ENCODE results near the gene SLC31A1. TPM values are rescaled to one million over a fixed set of nuclear protein-coding genes. Genes with fewer than 3 reads are reported as not detected.
A peak's percentile ranks its signal among the peaks of the same experiment; 100 is the strongest.
"Not testable (repeated sequence)": the region's sequence is repeated elsewhere in the genome, so short reads cannot be mapped to it uniquely, and the experiment has no call there.

Gene SLC31A1
- total RNA-seq, 3 donors from 2014 or later (not counting 1 experiment from before 2014, with no cell fraction given) = 7.9 to 27.8 (median 11.8) TPM

GRCh38 chr9:113293285-113293878, 72.0 kb downstream of the SLC31A1 start:
- intact Hi-C loops (cut with micrococcal nuclease) = loop anchor here (10.0 kb wide), 1 partner anchor 51 kb away; the partner anchor contains the start of genes BSPRY and WDR31
- no peak for ATAC-seq
- Histone ChIP-seq H3K36me3 (ENCODE audit: control insufficient read depth, insufficient read depth, low read length) (peaks cover 44% of the 10 kb centered on the region), H3K27ac (ENCODE audit: low read length) (no peak overlapping the region), H3K27me3 (ENCODE audit: control insufficient read depth, insufficient read depth, low read length) (no peaks in the 10 kb centered on the region), H3K4me1 (ENCODE audit: control insufficient read depth, insufficient read depth, low read length) (no peaks in the 10 kb centered on the region), H3K4me3 (ENCODE audit: low read length) (no peak overlapping the region), H3K9me3 (ENCODE audit: control insufficient read depth, insufficient read depth, low read length) (no peaks in the 10 kb centered on the region)
- Mint-ChIP-seq H3K4me3 (no peak overlapping the region), H3K9me3 (no peaks in the 10 kb centered on the region), H3K36me3 (peaks cover 14% of the 10 kb centered on the region), H3K27me3 (ENCODE audit: low read depth in 2 of 2) (no peaks in the 10 kb centered on the region), H3K27ac (peak overlapping the region in 1 of 2 donors; percentile 29), H3K4me1 (no peaks in the 10 kb centered on the region)
- DNase-seq = no peak
- WGBS (ENCODE audit: insufficient coverage) = 81% methylated on average over 7 of the region's 7 CpGs
- TF ChIP-seq CTCF (IDR thresholded peaks at IDR 0.05) = no peak

GRCh38 chr9:113296247-113296646, 74.9 kb downstream of the SLC31A1 start:
- not testable (repeated sequence) for H3K9me3 ChIP-seq (ENCODE audit: control insufficient read depth, insufficient read depth, low read length); H3K4me3 Mint-ChIP-seq; H3K9me3 Mint-ChIP-seq; ATAC-seq; DNase-seq; H3K4me3 ChIP-seq (ENCODE audit: low read length); H3K4me1 ChIP-seq (ENCODE audit: control insufficient read depth, insufficient read depth, low read length); H3K36me3 Mint-ChIP-seq; H3K27ac ChIP-seq (ENCODE audit: low read length); H3K4me1 Mint-ChIP-seq; H3K27ac Mint-ChIP-seq; H3K27me3 ChIP-seq (ENCODE audit: control insufficient read depth, insufficient read depth, low read length)
- intact Hi-C loops (cut with micrococcal nuclease) = loop anchor here (10.0 kb wide), 1 partner anchor 49 kb away; the partner anchor contains the start of genes BSPRY and WDR31
- peaks cover 4 to 18% of the 10 kb centered on the region in 2 donors for H3K27me3 Mint-ChIP-seq (ENCODE audit: low read depth in 2 of 2)
- 91% methylated on average over 7 of the region's 8 CpGs for WGBS (ENCODE audit: insufficient coverage)
- H3K36me3 ChIP-seq (ENCODE audit: control insufficient read depth, insufficient read depth, low read length) = peaks cover 17% of the 10 kb centered on the region

DNA sequence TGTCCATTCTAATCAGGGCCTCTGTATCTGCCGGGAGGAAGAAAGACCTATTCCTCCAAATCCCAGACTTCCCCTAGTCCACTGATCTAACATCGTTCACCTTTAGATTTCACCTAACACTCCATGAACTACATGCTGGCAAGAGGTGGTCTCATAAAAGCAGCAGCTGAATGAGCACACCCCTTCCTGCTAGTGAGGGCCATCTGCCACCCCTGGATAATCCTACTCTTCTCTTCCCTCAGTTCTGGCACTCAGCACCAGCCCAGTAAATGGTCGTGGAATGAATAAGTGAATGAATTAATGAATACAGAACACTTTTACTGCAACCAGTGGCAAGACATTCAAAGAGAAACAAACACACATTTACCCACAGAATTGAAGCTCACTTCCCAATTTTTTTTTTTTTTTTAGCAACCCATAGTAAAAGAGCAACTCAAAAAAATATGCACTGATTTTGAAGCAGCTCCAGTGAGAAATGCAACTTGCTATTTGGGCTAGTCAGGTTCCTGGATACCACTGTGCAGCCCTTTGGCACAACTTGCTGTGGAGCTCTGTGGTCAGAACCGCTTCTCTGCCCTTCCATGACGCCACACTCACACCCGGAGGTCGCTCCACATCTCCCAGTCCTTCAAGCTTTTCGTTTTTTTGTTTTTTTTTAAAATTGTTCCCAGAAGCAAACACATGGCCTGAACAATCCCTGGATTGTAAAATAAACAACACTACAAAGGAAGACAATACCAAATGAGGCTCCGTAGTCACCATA, 75.6 kb downstream of the SLC31A1 start:
- Histone ChIP-seq H3K9me3 (ENCODE audit: control insufficient read depth, insufficient read depth, low read length) (no peaks in the 10 kb centered on the region), H3K27ac (ENCODE audit: low read length) (no peak overlapping the region), H3K4me3 (ENCODE audit: low read length) (no peak overlapping the region), H3K27me3 (ENCODE audit: control insufficient read depth, insufficient read depth, low read length) (no peaks in the 10 kb centered on the region), H3K4me1 (ENCODE audit: control insufficient read depth, insufficient read depth, low read length) (no peaks in the 10 kb centered on the region), H3K36me3 (ENCODE audit: control insufficient read depth, insufficient read depth, low read length) (peaks cover 12% of the 10 kb centered on the region)
- no peaks in the 10 kb centered on the region for H3K4me1 Mint-ChIP-seq
- H3K27ac Mint-ChIP-seq = no peak overlapping the region
- no peak for TF ChIP-seq CTCF (IDR thresholded peaks at IDR 0.05)
- no peaks in the 10 kb centered on the region for H3K36me3 Mint-ChIP-seq
- no peaks in the 10 kb centered on the region for H3K9me3 Mint-ChIP-seq
- no peak overlapping the region for H3K4me3 Mint-ChIP-seq
- H3K27me3 Mint-ChIP-seq (ENCODE audit: low read depth in 2 of 2) = peaks cover 4 to 20% of the 10 kb centered on the region in 2 donors
- DNase-seq (no peak), ATAC-seq (no peak)
- WGBS (ENCODE audit: insufficient coverage) = 86% methylated on average over 8 of the region's 9 CpGs
- intact Hi-C loops (cut with micrococcal nuclease) = loop anchor here (10.0 kb wide), 1 partner anchor 48 kb away; the partner anchor contains the start of genes BSPRY and WDR31

- H3K27me3 Mint-ChIP-seq (ENCODE audit: low read depth in 2 of 2) = peaks cover 7 to 26% of the 10 kb centered on the region in 2 donors
- H3K4me1 ChIP-seq (ENCODE audit: control insufficient read depth, insufficient read depth, low read length) = no peaks in the 10 kb centered on the region
- H3K27ac Mint-ChIP-seq = no peak overlapping the region
- no peak for DNase-seq
- H3K4me3 ChIP-seq (ENCODE audit: low read length) = no peak overlapping the region
- no peaks in the 10 kb centered on the region for H3K36me3 Mint-ChIP-seq
- H3K9me3 Mint-ChIP-seq = no peaks in the 10 kb centered on the region
- intact Hi-C loops (cut with micrococcal nuclease) = loop anchor here (10.0 kb wide), 1 partner anchor 46 kb away; the partner anchor contains the start of genes BSPRY and WDR31
- 94% methylated on average over 8 of the region's 8 CpGs for WGBS (ENCODE audit: insufficient coverage)
- H3K4me3 Mint-ChIP-seq = no peak overlapping the region
- no peaks in the 10 kb centered on the region for H3K4me1 Mint-ChIP-seq
- H3K36me3 ChIP-seq (ENCODE audit: control insufficient read depth, insufficient read depth, low read length) = peaks cover 3% of the 10 kb centered on the region
- ATAC-seq = no peak
- H3K27me3 ChIP-seq (ENCODE audit: control insufficient read depth, insufficient read depth, low read length) = no peaks in the 10 kb centered on the region
- H3K27ac ChIP-seq (ENCODE audit: low read length) = no peak overlapping the region
- no peaks in the 10 kb centered on the region for H3K9me3 ChIP-seq (ENCODE audit: control insufficient read depth, insufficient read depth, low read length)
- TF ChIP-seq CTCF (IDR thresholded peaks at IDR 0.05) = no peak
Observed at GRCh38 chr9:113298311-113298710, 77.0 kb downstream of the SLC31A1 start.
